NOMO-1 treated with dmso at 0.1 percent for 144 hours (cell line): ENCODE results near the gene SH3D19.

Experiments used
- DNase-seq: peaks from one replicate; lab custom pipeline; 2025; ENCODE audit not compliant: unreplicated experiment; lab: John Stamatoyannopoulos, UW

Gene SH3D19, protein sequence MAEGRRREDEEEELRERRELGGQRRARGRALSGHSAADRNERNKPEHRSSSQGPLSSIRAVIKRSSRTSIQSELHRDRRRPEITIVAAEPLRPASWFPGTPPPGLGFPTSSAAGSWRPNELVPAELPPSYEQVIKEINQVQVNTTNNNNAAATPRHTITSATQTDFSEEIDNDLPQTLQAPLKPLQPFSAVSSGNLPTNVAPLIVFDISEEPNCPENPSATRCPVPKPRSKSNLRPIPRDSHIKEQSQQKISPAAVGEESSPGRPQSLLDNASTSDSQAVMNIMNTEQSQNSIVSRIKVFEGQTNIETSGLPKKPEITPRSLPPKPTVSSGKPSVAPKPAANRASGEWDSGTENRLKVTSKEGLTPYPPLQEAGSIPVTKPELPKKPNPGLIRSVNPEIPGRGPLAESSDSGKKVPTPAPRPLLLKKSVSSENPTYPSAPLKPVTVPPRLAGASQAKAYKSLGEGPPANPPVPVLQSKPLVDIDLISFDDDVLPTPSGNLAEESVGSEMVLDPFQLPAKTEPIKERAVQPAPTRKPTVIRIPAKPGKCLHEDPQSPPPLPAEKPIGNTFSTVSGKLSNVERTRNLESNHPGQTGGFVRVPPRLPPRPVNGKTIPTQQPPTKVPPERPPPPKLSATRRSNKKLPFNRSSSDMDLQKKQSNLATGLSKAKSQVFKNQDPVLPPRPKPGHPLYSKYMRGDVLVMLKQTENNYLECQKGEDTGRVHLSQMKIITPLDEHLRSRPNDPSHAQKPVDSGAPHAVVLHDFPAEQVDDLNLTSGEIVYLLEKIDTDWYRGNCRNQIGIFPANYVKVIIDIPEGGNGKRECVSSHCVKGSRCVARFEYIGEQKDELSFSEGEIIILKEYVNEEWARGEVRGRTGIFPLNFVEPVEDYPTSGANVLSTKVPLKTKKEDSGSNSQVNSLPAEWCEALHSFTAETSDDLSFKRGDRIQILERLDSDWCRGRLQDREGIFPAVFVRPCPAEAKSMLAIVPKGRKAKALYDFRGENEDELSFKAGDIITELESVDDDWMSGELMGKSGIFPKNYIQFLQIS

DNA sequence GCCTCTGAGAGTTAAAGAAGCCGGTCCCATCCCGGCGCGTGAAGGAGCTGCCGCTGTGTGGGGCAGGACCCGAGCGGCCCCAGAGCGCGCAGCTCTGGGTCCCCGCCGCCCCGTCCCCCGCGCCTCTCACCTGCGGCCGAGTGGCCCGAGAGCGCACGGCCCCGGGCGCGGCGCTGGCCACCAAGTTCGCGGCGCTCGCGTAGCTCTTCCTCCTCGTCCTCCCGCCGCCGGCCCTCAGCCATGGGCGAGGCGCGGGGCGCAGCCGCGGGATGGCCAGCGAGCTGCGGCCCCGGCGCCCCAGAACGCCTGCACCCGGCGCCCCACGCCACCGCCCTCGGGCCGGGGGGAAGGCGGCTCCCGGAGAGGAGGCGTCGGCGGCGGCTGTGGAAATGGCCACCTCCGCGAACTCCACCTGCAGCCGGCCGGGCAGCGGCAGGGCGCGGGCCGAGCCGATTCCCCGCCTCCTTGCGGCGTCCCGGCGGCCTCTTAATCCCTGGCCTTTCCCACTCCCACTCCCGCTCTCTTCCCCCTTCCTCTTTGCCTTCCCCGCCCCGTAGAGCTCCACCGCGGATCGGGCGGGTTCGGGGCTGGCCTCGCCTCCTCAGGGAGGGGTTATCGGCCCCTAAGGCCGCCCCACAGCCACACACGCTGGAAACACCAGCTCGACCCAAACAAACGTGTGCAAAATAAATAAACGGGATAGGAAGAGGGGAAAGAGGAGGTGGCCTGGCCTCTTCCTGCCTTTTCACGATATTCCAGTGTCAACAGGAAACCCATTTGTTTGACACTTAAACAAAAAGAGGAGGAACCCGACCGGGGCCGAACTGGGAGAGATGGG lies at the start of gene SH3D19:
SH3D19 (minus strand) TSS at position 495 of the 838 bp plus-strand sequence; CDS start at position 242, 253 bp downstream.
- DNase-seq, result no peak

DNA sequence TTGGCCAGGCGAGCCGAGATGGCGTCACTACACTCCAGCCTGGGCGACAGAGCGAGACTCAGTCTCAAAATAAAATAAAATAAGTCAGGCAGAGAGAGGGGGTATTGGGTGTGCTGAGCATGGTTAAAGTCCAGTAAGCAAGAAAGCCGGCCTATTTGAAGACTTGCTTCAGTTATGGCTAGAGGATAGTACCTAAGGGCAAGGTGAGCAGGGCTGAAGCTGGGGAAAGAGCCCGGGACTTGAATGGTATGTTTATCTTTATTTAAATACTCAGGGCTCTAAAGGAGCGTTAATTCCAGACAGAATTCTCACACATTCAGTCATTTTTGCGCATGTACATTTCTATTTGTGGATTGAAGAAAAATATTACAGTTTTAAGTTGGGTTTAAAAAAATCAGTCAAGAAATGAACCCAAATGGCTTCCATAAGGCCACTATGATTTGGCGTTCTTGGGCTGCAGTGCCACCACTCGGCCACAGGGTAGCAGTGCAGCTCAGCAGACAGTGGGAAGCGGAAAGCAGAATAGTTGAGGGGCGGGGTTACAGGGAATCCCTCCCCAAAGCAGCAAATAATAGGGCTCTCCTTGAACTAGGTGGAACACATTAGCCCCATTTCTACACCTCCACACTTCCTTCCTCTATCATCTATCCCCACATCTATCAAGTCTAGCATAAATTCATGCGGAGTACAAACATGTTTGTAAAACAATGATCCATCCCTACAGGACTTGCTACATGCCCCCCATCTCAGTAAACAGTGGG lies 37.2 kb upstream of the SH3D19 start:
- peak; percentile 79 for DNase-seq

DNA sequence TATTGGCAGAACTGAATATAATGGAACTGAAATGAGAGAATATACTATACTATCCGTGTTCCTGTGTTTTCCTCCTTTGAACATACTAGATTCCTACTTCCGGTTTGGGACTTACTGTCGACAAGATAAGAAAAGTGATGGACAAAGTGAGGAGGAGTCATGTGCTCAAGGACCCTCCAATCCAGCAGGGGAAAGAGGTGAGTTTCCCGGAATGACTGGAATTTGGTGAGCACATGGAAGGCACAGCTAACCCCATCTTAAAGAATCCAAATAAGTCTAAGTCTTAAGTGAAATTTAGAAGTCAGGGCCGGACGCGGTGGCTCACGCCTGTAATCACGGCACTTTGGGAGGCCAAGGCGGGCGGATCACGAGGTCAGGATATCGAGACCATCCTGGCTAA lies 36.6 kb upstream of the SH3D19 start:
- no peak for DNase-seq

DNA sequence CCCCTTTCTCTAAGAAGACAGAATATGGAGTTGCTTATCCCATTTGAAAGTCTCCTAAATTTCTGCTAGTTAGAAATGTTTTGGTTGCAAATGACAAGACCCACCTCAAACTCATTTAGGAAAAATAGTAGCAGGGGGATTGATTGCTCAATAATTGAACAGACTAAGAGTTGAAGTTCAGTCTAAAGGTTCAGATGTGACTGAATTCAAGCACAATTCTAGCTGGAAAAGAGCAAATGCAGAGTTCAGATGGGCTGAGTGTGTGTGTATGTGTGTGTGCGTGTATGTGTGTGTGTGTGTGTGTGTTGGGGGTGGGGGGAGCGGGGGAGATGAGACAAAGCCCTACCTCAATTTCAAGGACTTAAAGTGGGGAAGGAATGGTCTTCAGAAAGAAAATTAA lies 35.7 kb upstream of the SH3D19 start:
- DNase-seq, result no peak

DNA sequence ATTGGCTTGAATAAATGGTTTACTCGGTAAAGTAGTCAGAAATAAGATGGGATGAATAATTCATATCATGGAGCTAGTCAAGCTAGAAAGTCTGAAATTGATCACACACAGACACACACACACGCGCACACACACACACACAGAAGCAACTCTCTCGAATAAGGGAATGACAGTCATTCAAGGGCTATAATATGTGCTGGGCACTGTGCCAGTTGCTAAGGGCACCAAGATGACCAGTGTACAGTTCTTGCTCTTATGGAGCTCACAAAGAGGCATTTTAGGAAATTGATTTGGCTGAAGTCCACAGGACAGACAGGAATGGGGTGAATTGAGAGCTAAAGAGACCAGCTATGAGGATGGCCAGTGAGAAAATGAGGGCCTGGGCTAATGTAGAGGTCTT lies 34.2 kb upstream of the SH3D19 start:
- no peak for DNase-seq

DNA sequence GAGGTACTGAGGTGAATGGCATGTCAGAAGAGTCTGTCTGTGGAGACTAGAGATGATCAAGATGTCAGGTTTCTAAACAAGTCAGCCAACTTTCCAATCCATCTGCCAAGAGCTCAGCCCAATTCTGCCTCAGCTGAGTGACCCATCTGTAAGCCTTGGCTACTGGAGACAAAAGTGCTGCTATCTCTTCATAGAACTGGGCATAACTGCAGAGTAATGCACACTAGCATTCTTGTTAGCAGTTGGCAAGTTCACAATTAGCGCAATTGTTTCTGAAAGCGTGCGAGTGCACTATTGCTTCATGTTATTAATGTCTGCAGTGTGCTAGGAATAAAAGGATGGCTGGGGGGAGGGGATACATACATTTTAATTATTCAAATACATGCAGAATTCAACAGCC lies 32.9 kb upstream of the SH3D19 start:
- no peak for DNase-seq

DNA sequence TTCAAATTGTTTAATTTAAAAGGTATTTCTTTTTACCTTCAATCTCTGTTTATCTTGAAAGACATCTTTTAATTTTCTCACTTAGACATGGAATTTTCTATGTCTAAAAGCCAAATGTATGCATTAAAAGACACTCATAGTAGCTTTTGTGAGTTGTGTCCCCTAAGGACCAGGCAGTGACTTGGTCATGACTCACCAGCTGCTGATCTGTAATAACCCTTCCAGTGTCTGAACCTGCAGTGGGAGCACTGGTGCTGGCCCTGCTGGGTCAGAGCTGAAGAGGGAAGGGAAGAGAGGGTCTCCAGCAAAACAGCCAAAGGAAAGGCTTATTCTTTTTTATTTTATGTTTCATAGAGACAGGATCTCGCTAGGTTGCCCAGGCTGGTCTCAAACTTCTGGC lies 31.1 kb upstream of the SH3D19 start:
- no peak for DNase-seq

DNA sequence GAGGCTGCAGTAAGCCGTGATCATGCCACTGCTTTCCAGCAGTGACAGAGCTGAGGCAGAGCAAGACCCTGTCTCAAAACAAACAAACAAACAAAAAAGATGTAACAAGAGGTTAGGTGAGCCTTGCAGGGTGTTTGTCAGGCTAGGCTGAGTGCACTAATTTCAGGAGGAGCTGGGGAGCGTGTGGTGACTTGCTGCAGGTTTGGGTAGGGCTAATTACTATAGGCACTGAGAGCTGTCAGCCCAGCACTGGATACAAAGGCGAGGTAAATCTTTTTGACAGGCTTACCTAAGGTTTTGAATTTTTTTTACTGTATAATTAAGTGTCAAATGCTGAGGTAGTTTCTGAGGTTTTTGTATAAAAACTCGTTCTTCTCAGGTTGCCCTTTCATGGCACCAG lies 29.8 kb upstream of the SH3D19 start:
- DNase-seq, result no peak

DNA sequence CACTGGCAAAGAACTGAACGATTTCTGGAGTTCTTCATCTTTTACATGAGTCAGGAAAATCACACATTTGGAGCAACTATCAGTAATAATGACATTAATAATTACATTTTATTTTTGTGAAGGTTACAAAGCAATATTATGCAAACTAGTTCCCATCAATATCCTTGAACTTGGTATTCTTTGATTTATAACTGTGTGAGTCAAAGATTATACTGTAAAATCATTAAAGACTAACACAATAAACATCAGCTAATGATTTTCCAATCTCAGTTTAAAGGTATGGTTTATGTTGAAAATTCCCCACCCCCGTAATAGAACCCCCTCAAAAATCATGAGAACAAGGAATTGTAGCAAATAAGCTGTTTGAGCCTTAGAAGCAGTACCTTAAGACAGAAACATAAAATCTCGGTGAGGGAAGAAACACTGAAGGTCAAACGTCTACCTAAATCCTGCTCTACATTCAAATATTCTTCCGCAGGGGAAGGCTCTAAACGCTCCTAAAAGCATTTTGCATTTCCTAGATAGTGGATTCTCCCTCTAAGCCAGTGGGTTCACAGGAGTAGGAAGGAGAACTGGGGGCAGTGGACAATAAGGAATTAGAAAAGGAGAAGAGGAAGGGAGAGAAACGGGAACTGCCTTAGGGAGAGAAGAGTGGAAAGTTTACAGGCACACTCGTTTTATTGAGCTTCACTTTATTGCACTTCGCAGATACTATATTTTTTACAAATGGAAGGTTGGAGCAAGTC lies 22.3 kb upstream of the SH3D19 start:
- DNase-seq, result no peak

DNA sequence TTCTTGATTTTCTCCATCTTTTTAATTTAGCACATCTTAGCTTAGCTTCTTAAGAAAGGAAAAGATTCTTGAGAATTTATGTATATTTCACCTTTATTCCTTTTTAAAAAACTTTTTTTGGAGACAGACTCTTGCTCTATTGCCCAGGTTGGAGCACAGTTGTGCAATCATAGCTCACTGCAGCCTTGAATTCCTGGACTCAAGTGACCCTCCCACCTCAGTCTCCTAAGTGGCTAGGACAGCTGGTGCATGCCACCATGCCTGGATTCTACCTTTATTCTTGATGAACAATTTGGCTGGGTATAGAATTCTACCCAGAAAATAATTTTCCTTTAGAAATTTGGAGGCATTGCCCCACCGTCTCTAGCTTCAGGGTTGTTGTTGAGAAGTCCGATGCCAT lies 19.5 kb upstream of the SH3D19 start:
- DNase-seq, result no peak

DNA sequence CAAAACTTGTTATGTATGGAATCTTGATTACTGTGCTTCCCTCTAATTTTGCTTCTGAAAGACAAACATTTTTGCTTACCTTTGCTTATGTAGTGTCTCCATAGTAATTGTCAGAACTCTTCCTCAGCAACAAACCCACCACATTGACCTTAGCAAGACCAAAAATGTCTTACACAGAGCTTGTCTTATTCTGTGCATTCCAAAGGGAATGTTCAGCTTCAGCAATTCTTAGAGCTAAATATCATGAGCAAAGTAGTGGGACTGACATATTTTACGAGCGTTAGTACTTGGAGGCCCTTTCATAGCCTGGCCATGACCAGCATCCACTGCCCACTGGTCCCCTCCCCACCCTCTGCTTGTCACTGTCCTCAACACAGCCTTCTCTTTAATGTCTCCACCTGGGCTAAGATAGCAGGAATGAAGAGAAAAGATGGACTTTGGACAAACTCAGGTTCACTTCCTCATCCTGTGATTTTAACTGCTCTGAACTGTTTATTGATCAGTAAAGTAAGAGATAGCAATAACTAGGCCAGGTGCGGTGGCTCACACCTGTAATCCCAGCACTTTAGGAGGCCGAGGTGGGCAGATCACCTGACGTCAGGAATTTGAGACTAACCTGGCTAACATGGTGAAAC lies 15.5 kb upstream of the SH3D19 start:
- DNase-seq, result no peak

DNA sequence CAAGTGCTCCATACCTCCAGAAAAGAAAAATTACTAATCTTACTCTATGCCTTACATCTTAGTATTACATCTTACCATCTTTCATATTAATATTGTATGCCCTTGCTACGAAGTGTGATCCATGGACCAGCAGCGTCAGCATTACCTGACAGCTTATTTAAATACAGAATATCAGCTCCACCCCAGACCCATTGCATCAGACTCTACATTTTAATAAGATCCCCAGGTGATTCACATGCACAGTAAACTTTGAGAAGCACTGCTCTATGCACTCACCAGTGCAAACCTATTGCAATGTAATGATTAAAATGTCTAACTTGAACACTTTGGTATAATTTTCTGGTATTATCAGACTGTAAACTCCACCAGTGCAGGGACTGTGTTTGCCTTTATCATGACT lies 14.1 kb upstream of the SH3D19 start:
- no peak for DNase-seq

DNA sequence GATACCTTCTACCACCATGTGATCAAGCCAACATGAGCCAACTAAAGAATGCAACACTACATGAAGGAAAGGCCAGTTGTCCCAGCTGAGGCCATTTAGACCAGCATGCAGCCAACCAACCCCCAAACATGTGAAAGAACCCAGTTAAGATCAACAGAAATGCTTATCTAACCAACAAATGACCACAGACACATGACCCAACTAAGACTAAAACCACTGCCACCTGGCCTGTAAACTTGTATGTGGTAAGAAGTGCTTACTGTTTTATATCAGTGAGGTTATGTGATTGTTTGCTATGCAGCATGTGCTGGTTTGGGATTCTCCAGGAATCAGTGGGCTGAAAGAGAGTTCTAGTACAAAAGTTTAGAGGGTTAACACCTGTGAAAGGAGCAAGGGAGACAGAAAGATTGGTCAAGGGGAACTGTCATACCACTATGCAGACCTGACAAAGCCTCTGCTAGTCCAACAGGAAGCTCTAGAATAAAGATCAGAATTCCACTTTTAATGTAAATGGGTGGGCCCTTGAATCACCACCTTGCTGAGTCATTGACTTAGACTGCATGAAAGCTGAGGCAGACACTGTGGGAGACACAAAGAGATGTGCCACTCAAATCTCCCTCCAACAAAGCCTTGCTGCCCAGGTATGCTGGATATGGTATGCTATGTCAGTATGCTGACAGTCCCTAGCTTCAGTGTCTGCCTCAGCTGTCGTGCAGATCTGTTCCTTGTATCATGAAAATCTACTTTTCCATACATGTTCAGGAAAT lies 6.1 kb upstream of the SH3D19 start:
- no peak for DNase-seq

DNA sequence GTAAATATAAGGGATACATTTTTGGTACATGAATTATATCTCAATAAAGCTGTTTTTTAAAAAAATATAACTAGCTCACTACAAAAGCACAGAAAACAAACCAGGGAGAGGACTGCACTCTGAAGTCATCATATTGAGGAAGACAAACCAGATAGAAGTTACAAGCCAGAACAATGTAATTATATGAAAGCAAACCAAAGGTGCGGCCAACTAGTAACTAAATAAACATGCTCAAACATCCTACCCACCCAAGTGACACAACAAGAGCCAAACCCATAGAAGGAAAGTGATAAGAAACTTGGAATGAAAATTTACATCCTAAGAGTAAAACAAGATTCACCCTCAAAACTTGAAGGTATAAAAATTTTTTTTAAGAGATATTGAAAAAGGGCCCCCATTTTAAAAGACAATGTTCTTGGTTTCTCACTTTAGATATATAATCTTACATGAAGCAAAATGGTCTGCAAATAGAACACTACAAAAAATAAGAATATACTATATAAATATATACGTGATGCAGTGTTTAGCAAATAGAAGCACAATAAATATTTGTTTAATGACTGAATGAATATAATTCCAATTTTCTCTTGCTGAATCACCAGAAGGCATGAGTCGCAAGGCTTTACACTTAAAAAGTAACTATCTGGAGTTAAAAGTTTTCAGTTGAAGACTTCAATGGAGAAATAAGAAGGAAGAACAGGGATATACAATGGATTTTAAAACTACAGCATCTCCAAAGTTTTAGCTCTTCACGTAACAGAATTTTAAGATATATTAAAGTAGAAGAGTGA lies 4.0 kb upstream of the SH3D19 start:
- no peak for DNase-seq

DNA sequence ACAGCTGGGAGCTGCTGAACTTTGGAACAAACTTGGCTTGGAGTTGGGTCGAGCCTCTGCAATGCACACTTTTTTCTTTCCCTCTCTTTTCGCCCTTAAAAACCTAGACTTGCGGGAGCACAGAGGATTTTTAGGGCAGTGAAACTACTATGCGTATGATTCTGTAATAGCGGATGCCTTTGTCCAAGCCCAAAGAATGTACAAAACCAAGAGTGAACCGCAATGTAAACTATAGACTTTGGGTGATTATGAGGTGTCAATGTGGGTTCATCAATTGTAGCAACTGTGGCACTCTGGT lies 493 bp upstream of the SH3D19 start:
- no peak for DNase-seq

DNA sequence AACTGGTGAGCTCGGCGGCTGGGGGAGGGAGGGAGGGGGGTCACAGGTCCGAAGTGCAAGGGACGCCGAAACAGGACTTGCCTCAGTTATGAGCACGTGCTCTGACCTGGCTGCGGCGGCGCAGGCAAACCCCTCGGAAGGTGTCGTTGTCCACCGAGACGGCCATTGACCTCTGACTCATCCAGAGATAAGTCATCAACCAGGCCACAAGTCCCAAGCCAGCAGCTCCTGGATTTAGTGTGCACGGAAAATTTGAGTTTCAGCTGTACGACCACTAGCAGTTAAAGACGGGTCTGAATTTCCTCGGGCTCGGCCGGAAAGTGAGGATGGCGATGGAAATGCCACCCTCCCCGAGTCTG lies 674 bp downstream of the SH3D19 start:
- DNase-seq, result no peak

DNA sequence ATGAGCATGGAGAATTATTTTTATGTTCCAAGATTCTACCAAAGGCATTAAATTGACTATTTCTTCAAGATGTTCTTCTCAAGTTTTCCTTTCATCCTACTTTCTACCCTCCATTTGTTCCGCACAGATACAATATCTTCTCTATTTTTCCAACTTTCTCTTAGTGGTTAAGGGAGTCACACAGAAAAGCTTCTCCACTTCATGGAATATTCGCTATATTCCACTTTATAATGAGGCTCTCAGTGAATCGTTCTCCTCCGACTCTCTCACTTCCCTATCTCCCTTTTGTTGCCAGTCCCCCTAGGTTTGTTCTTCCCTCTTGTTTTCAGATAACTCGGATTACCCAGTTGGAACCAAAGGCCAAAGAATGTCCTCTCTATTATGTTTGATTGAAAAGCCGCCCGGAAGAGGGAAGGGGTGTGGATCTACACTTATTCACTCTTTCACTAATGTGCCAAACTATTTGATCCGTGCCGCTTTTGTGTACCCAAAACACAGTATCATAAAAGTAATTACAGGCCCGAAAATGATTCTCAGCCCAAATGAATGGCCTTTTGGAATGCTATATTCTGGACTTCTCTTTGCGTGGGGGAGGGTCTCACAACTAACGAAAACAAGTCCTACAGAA lies 1.2 kb downstream of the SH3D19 start:
- DNase-seq, result no peak
